NCI-H128 (cell line): ENCODE data around the gene SCFD2.

ENCODE experiments used
- DNase-seq: peaks from one replicate; lab custom pipeline; 2025; ENCODE audit not compliant: unreplicated experiment; lab: John Stamatoyannopoulos, UW

Gene SCFD2

GRCh38 chr4:52942936-52943335 is 422.9 kb downstream of the SCFD2 start:
- no peak for DNase-seq

- no peak for DNase-seq
Observed at GRCh38 chr4:52941450-52941849, 424.4 kb downstream of the SCFD2 start.

- DNase-seq, result no peak
Observed at GRCh38 chr4:52939739-52940138, 426.1 kb downstream of the SCFD2 start.

- no peak for DNase-seq
Observed at GRCh38 chr4:52939325-52939724, 426.5 kb downstream of the SCFD2 start.

- no peak for DNase-seq
Observed at GRCh38 chr4:52937829-52938228, 428.0 kb downstream of the SCFD2 start.

GRCh38 chr4:52936729-52937128 is 429.1 kb downstream of the SCFD2 start:
- no peak for DNase-seq

GRCh38 chr4:52935317-52935716 is 430.5 kb downstream of the SCFD2 start:
- no peak for DNase-seq

GRCh38 chr4:52933738-52934137 is 432.1 kb downstream of the SCFD2 start:
- no peak for DNase-seq

- no peak for DNase-seq
Observed at GRCh38 chr4:52932591-52933470, 433.0 kb downstream of the SCFD2 start.

- DNase-seq, result no peak
Observed at GRCh38 chr4:52931243-52931642, 434.6 kb downstream of the SCFD2 start.

- no peak for DNase-seq
Observed at GRCh38 chr4:52926196-52926974, 439.5 kb downstream of the SCFD2 start.

- DNase-seq, result peak; percentile 4
Observed at GRCh38 chr4:52925531-52925968, 440.3 kb downstream of the SCFD2 start.

- DNase-seq, result no peak
Observed at GRCh38 chr4:52919461-52919860, 446.4 kb downstream of the SCFD2 start.

- no peak for DNase-seq
Observed at GRCh38 chr4:52917817-52918216, 448.0 kb downstream of the SCFD2 start.

- no peak for DNase-seq
Observed at GRCh38 chr4:52915730-52916300, 450.0 kb downstream of the SCFD2 start.

GRCh38 chr4:52915191-52915590 is 450.7 kb downstream of the SCFD2 start:
- no peak for DNase-seq

GRCh38 chr4:52914051-52914605 is 451.7 kb downstream of the SCFD2 start:
- no peak for DNase-seq

- no peak for DNase-seq
Observed at GRCh38 chr4:52912608-52913007, 453.3 kb downstream of the SCFD2 start.

GRCh38 chr4:52911684-52912294 is 454.1 kb downstream of the SCFD2 start:
- peak; percentile 3 for DNase-seq

- no peak for DNase-seq
Observed at GRCh38 chr4:52910115-52910514, 455.7 kb downstream of the SCFD2 start.

GRCh38 chr4:52907510-52907909 is 458.4 kb downstream of the SCFD2 start:
- DNase-seq, result no peak
